ENCODE results near the gene HAUS1.
A peak's percentile ranks its signal among the peaks of the same experiment; 100 is the strongest.

HAUS1 gene

GRCh38 chr18:46097801-46098615 lies 6.2 kb upstream of the HAUS1 start, which contains the start of gene ATP5F1A:
ATP5F1A (minus strand) TSS chr18:46098296; CDS start chr18:46098231, 65 bp downstream.
- Histone ChIP-seq H2AFZ (ENCODE audit: low read length) (peak within 1 kb of the TSS; percentile 83), H3K4me3 (ENCODE audit: low read length, poor library complexity, severe bottlenecking) (peak within 1 kb of the TSS; percentile 99), H3K9me3 (ENCODE audit: insufficient read depth, low read depth, low read length) (no peaks in the 10 kb centered on the region), H3K79me2 (ENCODE audit: insufficient read depth, low read length) (peaks cover 54% of the 10 kb centered on the region), H3K36me3 (ENCODE audit: insufficient read depth, low read length) (peaks cover 15% of the 10 kb centered on the region), H3K9ac (ENCODE audit: low read depth, low read length, poor library complexity, severe bottlenecking) (peak within 1 kb of the TSS; percentile 96), H3F3A (ENCODE audit: low read depth) (no peaks in the 10 kb centered on the region), H4K20me1 (ENCODE audit: insufficient read depth, low read length, poor library complexity, severe bottlenecking) (peaks cover 45% of the 10 kb centered on the region), H3K4me1 (ENCODE audit: insufficient read depth, low read length, poor library complexity, severe bottlenecking) (peaks cover 25% of the 10 kb centered on the region), H3K4me2 (ENCODE audit: low read depth, low read length, poor library complexity, severe bottlenecking) (peak within 1 kb of the TSS; percentile 73), H3K9me2 (replicated peaks; ENCODE audit: low read depth, low read length) (no peaks in the 10 kb centered on the region), H3K27me3 (ENCODE audit: insufficient read depth, low read length, poor library complexity, severe bottlenecking) (no peaks in the 10 kb centered on the region)
- TF ChIP-seq CTCF (conservative IDR thresholded peaks at IDR 0.05; ENCODE audit: low read length) (peak; percentile 29; the same call in 1 of the 2 replicates), EZH2phosphoT487 (IDR thresholded peaks at IDR 0.05; ENCODE audit: borderline replicate concordance) (no peak)

GRCh38 chr18:46098616-46098933 lies 5.6 kb upstream of the HAUS1 start:
- peak overlapping the region; percentile 96 for H3K9ac ChIP-seq (ENCODE audit: low read depth, low read length, poor library complexity, severe bottlenecking)
- H3K27me3 ChIP-seq (ENCODE audit: insufficient read depth, low read length, poor library complexity, severe bottlenecking) = no peaks in the 10 kb centered on the region
- TF ChIP-seq EZH2phosphoT487 (IDR thresholded peaks at IDR 0.05; ENCODE audit: borderline replicate concordance) (no peak), CTCF (conservative IDR thresholded peaks at IDR 0.05; ENCODE audit: low read length) (no peak)
- peaks cover 12% of the 10 kb centered on the region for H3K36me3 ChIP-seq (ENCODE audit: insufficient read depth, low read length)
- no peaks in the 10 kb centered on the region for H3F3A ChIP-seq (ENCODE audit: low read depth)
- H3K4me2 ChIP-seq (ENCODE audit: low read depth, low read length, poor library complexity, severe bottlenecking) = peak overlapping the region; percentile 73
- H2AFZ ChIP-seq (ENCODE audit: low read length) = peak overlapping the region; percentile 83
- H3K9me2 ChIP-seq (replicated peaks; ENCODE audit: low read depth, low read length) = no peaks in the 10 kb centered on the region
- H3K4me3 ChIP-seq (ENCODE audit: low read length, poor library complexity, severe bottlenecking) = peak overlapping the region; percentile 99
- H3K4me1 ChIP-seq (ENCODE audit: insufficient read depth, low read length, poor library complexity, severe bottlenecking) = peaks cover 21% of the 10 kb centered on the region
- H4K20me1 ChIP-seq (ENCODE audit: insufficient read depth, low read length, poor library complexity, severe bottlenecking) = peaks cover 39% of the 10 kb centered on the region
- H3K9me3 ChIP-seq (ENCODE audit: insufficient read depth, low read depth, low read length) = no peaks in the 10 kb centered on the region
- peaks cover 49% of the 10 kb centered on the region for H3K79me2 ChIP-seq (ENCODE audit: insufficient read depth, low read length)

- H3K9me3 ChIP-seq (ENCODE audit: insufficient read depth, low read depth, low read length) = no peaks in the 10 kb centered on the region
- peaks cover 48% of the 10 kb centered on the region for H3K79me2 ChIP-seq (ENCODE audit: insufficient read depth, low read length)
- no peak overlapping the region for H3K4me2 ChIP-seq (ENCODE audit: low read depth, low read length, poor library complexity, severe bottlenecking)
- H3K9me2 ChIP-seq (replicated peaks; ENCODE audit: low read depth, low read length) = no peaks in the 10 kb centered on the region
- H3K4me1 ChIP-seq (ENCODE audit: insufficient read depth, low read length, poor library complexity, severe bottlenecking) = peaks cover 20% of the 10 kb centered on the region
- no peak overlapping the region for H3K9ac ChIP-seq (ENCODE audit: low read depth, low read length, poor library complexity, severe bottlenecking)
- no peaks in the 10 kb centered on the region for H3K27me3 ChIP-seq (ENCODE audit: insufficient read depth, low read length, poor library complexity, severe bottlenecking)
- no peaks in the 10 kb centered on the region for H3F3A ChIP-seq (ENCODE audit: low read depth)
- H4K20me1 ChIP-seq (ENCODE audit: insufficient read depth, low read length, poor library complexity, severe bottlenecking) = peaks cover 34% of the 10 kb centered on the region
- peaks cover 7% of the 10 kb centered on the region for H3K36me3 ChIP-seq (ENCODE audit: insufficient read depth, low read length)
- no peak overlapping the region for H2AFZ ChIP-seq (ENCODE audit: low read length)
- TF ChIP-seq CTCF (conservative IDR thresholded peaks at IDR 0.05; ENCODE audit: low read length) (no peak), EZH2phosphoT487 (IDR thresholded peaks at IDR 0.05; ENCODE audit: borderline replicate concordance) (no peak)
- H3K4me3 ChIP-seq (ENCODE audit: low read length, poor library complexity, severe bottlenecking) = no peak overlapping the region
These were observed 4.7 kb upstream of the HAUS1 start for GRCh38 chr18:46099463-46099862.

Measured in Loucy (cell line).